Measurements from ENCODE around the gene EVPL.

Gene EVPL

GRCh38 chr17:76000755-76001521, 26.2 kb downstream of the EVPL start, which contains the start of gene CDK3:
CDK3 (plus strand) TSS chr17:76000855; CDS start chr17:76001426, 571 bp downstream.
- Histone ChIP-seq H3K4me1 (ENCODE audit: insufficient read depth, low read length) (no peaks in the 10 kb centered on the region), H3K4me2 (ENCODE audit: insufficient read depth, low read length) (no peak within 1 kb of the TSS), H3K27me3 (ENCODE audit: insufficient read depth, low read length, poor library complexity) (no peaks in the 10 kb centered on the region), H3K36me3 (ENCODE audit: insufficient read depth, low read length) (0 out of 2 replicates have a peak, but pooled peaks cover 4% of the 10 kb centered on the region), H4K20me1 (ENCODE audit: insufficient read depth, low read length) (no peaks in the 10 kb centered on the region), H3K27ac (ENCODE audit: low read length) (peak within 1 kb of the TSS; percentile 48; the same call in 1 of the 2 replicates), H3K9me3 (ENCODE audit: insufficient read depth, low read length, severe bottlenecking) (no peaks in the 10 kb centered on the region), H3K79me2 (ENCODE audit: insufficient read depth, low read length) (no peaks in the 10 kb centered on the region), H3K4me3 (ENCODE audit: low read depth in 1 of 2, low read length in 2 of 2) (no peak within 1 kb of the TSS), H3K9ac (ENCODE audit: low read depth, low read length) (no peak within 1 kb of the TSS; the same call in none of the 2 replicates), H2AFZ (ENCODE audit: low read depth, low read length) (no peak within 1 kb of the TSS)
- TF ChIP-seq EZH2 (IDR thresholded peaks at IDR 0.05; ENCODE audit: borderline replicate concordance, low read depth, low read length, severe bottlenecking) = no peak
- TF ChIP-seq CTCF (IDR thresholded peaks at IDR 0.05; ENCODE audit: borderline replicate concordance, extremely low read depth, low read length, poor library complexity, severe bottlenecking) = no peak
- ATAC-seq (ENCODE audit: insufficient read depth, low read depth) (no peak), DNase-seq (no peak)

- Histone ChIP-seq H3K9ac (ENCODE audit: low read depth, low read length) (no peak overlapping the region; the same call in none of the 2 replicates), H3K79me2 (ENCODE audit: insufficient read depth, low read length) (no peaks in the 10 kb centered on the region), H4K20me1 (ENCODE audit: insufficient read depth, low read length) (no peaks in the 10 kb centered on the region), H3K9me3 (ENCODE audit: insufficient read depth, low read length, severe bottlenecking) (no peaks in the 10 kb centered on the region), H3K27ac (ENCODE audit: low read length) (peak overlapping the region; percentile 48; the same call in 1 of the 2 replicates), H3K4me1 (ENCODE audit: insufficient read depth, low read length) (no peaks in the 10 kb centered on the region), H2AFZ (ENCODE audit: low read depth, low read length) (no peak overlapping the region), H3K4me3 (ENCODE audit: low read depth in 1 of 2, low read length in 2 of 2) (no peak overlapping the region), H3K27me3 (ENCODE audit: insufficient read depth, low read length, poor library complexity) (no peaks in the 10 kb centered on the region), H3K4me2 (ENCODE audit: insufficient read depth, low read length) (no peak overlapping the region), H3K36me3 (ENCODE audit: insufficient read depth, low read length) (peaks cover 4% of the 10 kb centered on the region; the same call in 1 of the 2 replicates)
- DNase-seq (peak; percentile 76), ATAC-seq (ENCODE audit: insufficient read depth, low read depth) (peak; percentile 90)
- TF ChIP-seq CTCF (IDR thresholded peaks at IDR 0.05; ENCODE audit: borderline replicate concordance, extremely low read depth, low read length, poor library complexity, severe bottlenecking) = peak; percentile 86
- no peak for TF ChIP-seq EZH2 (IDR thresholded peaks at IDR 0.05; ENCODE audit: borderline replicate concordance, low read depth, low read length, severe bottlenecking)
These were observed 26.9 kb downstream of the EVPL start for GRCh38 chr17:76000016-76000754.

GRCh38 chr17:75998327-75998795, 28.7 kb downstream of the EVPL start:
- H3K9me3 ChIP-seq (ENCODE audit: insufficient read depth, low read length, severe bottlenecking) = no peaks in the 10 kb centered on the region
- no peaks in the 10 kb centered on the region for H3K79me2 ChIP-seq (ENCODE audit: insufficient read depth, low read length)
- no peak overlapping the region for H3K4me3 ChIP-seq (ENCODE audit: low read depth in 1 of 2, low read length in 2 of 2)
- H3K27me3 ChIP-seq (ENCODE audit: insufficient read depth, low read length, poor library complexity) = no peaks in the 10 kb centered on the region
- TF ChIP-seq CTCF (IDR thresholded peaks at IDR 0.05; ENCODE audit: borderline replicate concordance, extremely low read depth, low read length, poor library complexity, severe bottlenecking) = no peak
- no peak for TF ChIP-seq EZH2 (IDR thresholded peaks at IDR 0.05; ENCODE audit: borderline replicate concordance, low read depth, low read length, severe bottlenecking)
- H3K36me3 ChIP-seq (ENCODE audit: insufficient read depth, low read length) = peaks cover 12% of the 10 kb centered on the region; the same call in 1 of the 2 replicates
- H3K4me2 ChIP-seq (ENCODE audit: insufficient read depth, low read length) = no peak overlapping the region
- no peak for DNase-seq
- no peaks in the 10 kb centered on the region for H4K20me1 ChIP-seq (ENCODE audit: insufficient read depth, low read length)
- H2AFZ ChIP-seq (ENCODE audit: low read depth, low read length) = no peak overlapping the region
- H3K4me1 ChIP-seq (ENCODE audit: insufficient read depth, low read length) = no peaks in the 10 kb centered on the region
- H3K27ac ChIP-seq (ENCODE audit: low read length) = no peak overlapping the region
- ATAC-seq (ENCODE audit: insufficient read depth, low read depth) = no peak
- H3K9ac ChIP-seq (ENCODE audit: low read depth, low read length) = no peak overlapping the region

Measured in DND-41 (cell line).